Measurements from ENCODE around the gene KCNMA1.
"Not testable (repeated sequence)": the region's sequence is repeated elsewhere in the genome, so short reads cannot be mapped to it uniquely, and the experiment has no call there.

The KCNMA1 gene

GRCh38 chr10:77392851-77393250 is 244.8 kb downstream of the KCNMA1 start:
- DNase-seq (ENCODE audit: low read depth), result no peak

GRCh38 chr10:77392236-77392721 is 245.3 kb downstream of the KCNMA1 start:
- DNase-seq (ENCODE audit: low read depth), result no peak

GRCh38 chr10:77391605-77392235 is 245.9 kb downstream of the KCNMA1 start:
- peak; percentile 15 for DNase-seq (ENCODE audit: low read depth)

- no peak for DNase-seq (ENCODE audit: low read depth)
Measured at GRCh38 chr10:77390481-77390891, 247.1 kb downstream of the KCNMA1 start.

GRCh38 chr10:77388571-77389100 is 249.0 kb downstream of the KCNMA1 start:
- DNase-seq (ENCODE audit: low read depth), result no peak

- not testable (repeated sequence) for DNase-seq (ENCODE audit: low read depth)
Measured at GRCh38 chr10:77387701-77388100, 249.9 kb downstream of the KCNMA1 start.

GRCh38 chr10:77387247-77387646 is 250.4 kb downstream of the KCNMA1 start:
- DNase-seq (ENCODE audit: low read depth), result no peak

- DNase-seq (ENCODE audit: low read depth), result no peak
Measured at GRCh38 chr10:77386838-77387237, 250.8 kb downstream of the KCNMA1 start.

GRCh38 chr10:77386365-77386764 is 251.2 kb downstream of the KCNMA1 start:
- DNase-seq (ENCODE audit: low read depth), result no peak

- no peak for DNase-seq (ENCODE audit: low read depth)
Measured at GRCh38 chr10:77385315-77385714, 252.3 kb downstream of the KCNMA1 start.

GRCh38 chr10:77383861-77384553 is 253.6 kb downstream of the KCNMA1 start:
- no peak for DNase-seq (ENCODE audit: low read depth)

GRCh38 chr10:77381750-77382149 is 255.9 kb downstream of the KCNMA1 start:
- DNase-seq (ENCODE audit: low read depth), result no peak

GRCh38 chr10:77380723-77381122 is 256.9 kb downstream of the KCNMA1 start:
- no peak for DNase-seq (ENCODE audit: low read depth)

- no peak for DNase-seq (ENCODE audit: low read depth)
Measured at GRCh38 chr10:77380191-77380590, 257.4 kb downstream of the KCNMA1 start.

GRCh38 chr10:77378366-77379349 is 258.9 kb downstream of the KCNMA1 start:
- DNase-seq (ENCODE audit: low read depth), result no peak

GRCh38 chr10:77377678-77378352 is 259.8 kb downstream of the KCNMA1 start:
- DNase-seq (ENCODE audit: low read depth), result no peak

- no peak for DNase-seq (ENCODE audit: low read depth)
Measured at GRCh38 chr10:77377034-77377433, 260.6 kb downstream of the KCNMA1 start.

GRCh38 chr10:77374189-77374656 is 263.4 kb downstream of the KCNMA1 start:
- no peak for DNase-seq (ENCODE audit: low read depth)

- DNase-seq (ENCODE audit: low read depth), result no peak
Measured at GRCh38 chr10:77371848-77372799, 265.5 kb downstream of the KCNMA1 start.

GRCh38 chr10:77371421-77371820 is 266.2 kb downstream of the KCNMA1 start:
- DNase-seq (ENCODE audit: low read depth), result no peak

All from activated T-cell treated with anti-CD3 and anti-CD28 coated beads for 48 hours (primary cell).